HAP-1 (cell line): ENCODE data around the gene SMARCA4.
"Not testable (repeated sequence)": the region's sequence is repeated elsewhere in the genome, so short reads cannot be mapped to it uniquely, and the experiment has no call there.

Experiments used
- DNase-seq, 2 experiments: peaks; one replicate each; pipeline ENCODE4 v3.0.0-alpha.2; 2016 to 2020; ENCODE audit warnings: low spot score in 2 of 2
- H3K27me3 ChIP-seq: fragments of 250-450 bp; sonication (Bioruptor Pico); 2 replicates; pipeline ENCODE4 v1.5.1; 2020; ENCODE audit warnings: low read depth, mild to moderate bottlenecking, moderate library complexity
- H3K36me3 ChIP-seq: fragments of 250-450 bp; sonication (Bioruptor Pico); replicated peaks from 2 replicates; pipeline ENCODE4 v1.5.1; 2020; ENCODE audit warnings: mild to moderate bottlenecking
- H3K4me1 ChIP-seq: fragments of 250-450 bp; sonication (Bioruptor Pico); 2 replicates; pipeline ENCODE4 v1.5.1; 2020; ENCODE audit warnings: mild to moderate bottlenecking
- H3K4me3 ChIP-seq: fragments of 250-450 bp; sonication (Bioruptor Pico); 2 replicates; pipeline ENCODE4 v1.5.1; 2020; ENCODE audit warnings: mild to moderate bottlenecking, moderate library complexity
- H3K9me3 ChIP-seq: fragments of 250-450 bp; sonication (Bioruptor Pico); 2 replicates; pipeline ENCODE4 v1.5.1; 2020; ENCODE audit warnings: mild to moderate bottlenecking, moderate library complexity
- in situ Hi-C: fragments of 300-500 bp; cut with MboI; formaldehyde crosslinking; loops from 3 replicates; pipeline ENCODE4 v1.14.3; 2020; ENCODE audit warnings: low sequenced_read_pairs, inconsistent platforms, mixed read lengths

SMARCA4 gene

GRCh38 chr19:11073568-11073967, 112.7 kb downstream of the SMARCA4 start:
- Histone ChIP-seq H3K4me3 (no peak overlapping the region), H3K36me3 (no peaks in the 10 kb centered on the region), H3K4me1 (no peaks in the 10 kb centered on the region), H3K27me3 (no peaks in the 10 kb centered on the region), H3K9me3 (no peaks in the 10 kb centered on the region)
- DNase-seq = no peak
- in situ Hi-C loops = no loop called here

DNA sequence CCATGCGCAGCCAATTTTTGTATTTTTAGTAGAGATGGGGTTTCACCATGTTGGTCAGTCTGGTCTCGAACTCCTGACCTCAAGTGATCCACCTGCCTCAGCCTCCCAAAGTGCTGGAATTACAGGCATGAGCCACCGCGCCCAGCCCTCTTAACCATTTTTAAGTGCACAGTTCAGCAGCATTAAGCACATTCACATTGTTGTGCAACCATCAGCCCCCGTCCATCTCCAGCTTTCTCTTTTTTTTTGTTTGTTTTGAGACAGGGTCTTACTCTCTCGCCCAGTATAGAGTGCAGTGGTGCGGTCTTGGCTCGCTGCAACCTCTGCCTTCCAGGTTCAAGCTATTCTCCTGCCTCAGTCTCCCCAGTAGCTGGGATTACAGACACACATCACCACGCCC, 116.0 kb downstream of the SMARCA4 start:
- H3K4me3 ChIP-seq, H3K27me3 ChIP-seq, H3K36me3 ChIP-seq, H3K4me1 ChIP-seq, DNase-seq, in situ Hi-C loops, H3K9me3 ChIP-seq: not testable (repeated sequence)

- in situ Hi-C loops = no loop called here
- Histone ChIP-seq H3K9me3 (no peaks in the 10 kb centered on the region), H3K27me3 (no peaks in the 10 kb centered on the region), H3K4me1 (no peaks in the 10 kb centered on the region), H3K4me3 (no peak overlapping the region), H3K36me3 (no peaks in the 10 kb centered on the region)
- no peak for DNase-seq
These were observed 118.1 kb downstream of the SMARCA4 start for GRCh38 chr19:11078893-11079292.

DNA sequence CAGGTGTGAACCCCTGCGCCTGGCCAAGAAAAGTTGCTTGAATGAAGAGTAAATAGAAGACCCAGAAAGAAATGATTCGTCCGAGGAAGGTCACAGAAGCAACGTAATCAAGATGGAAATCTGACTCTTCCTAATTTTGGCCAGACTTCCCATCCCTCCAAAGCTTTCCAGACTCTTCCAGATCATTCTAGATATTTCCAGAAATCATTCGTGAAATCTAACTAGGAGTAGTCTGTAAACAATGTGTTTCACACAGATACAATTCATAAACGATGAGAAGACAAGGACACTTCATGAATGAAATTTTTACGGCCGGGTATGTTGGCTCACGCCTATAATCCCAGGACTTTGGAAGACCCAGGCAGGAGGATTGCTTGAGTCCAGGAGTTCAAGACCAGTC, 119.2 kb downstream of the SMARCA4 start:
- DNase-seq = no peak
- in situ Hi-C loops = no loop called here
- no peaks in the 10 kb centered on the region for H3K4me1 ChIP-seq
- no peaks in the 10 kb centered on the region for H3K27me3 ChIP-seq
- no peak overlapping the region for H3K4me3 ChIP-seq
- H3K9me3 ChIP-seq = no peaks in the 10 kb centered on the region
- no peaks in the 10 kb centered on the region for H3K36me3 ChIP-seq

DNA sequence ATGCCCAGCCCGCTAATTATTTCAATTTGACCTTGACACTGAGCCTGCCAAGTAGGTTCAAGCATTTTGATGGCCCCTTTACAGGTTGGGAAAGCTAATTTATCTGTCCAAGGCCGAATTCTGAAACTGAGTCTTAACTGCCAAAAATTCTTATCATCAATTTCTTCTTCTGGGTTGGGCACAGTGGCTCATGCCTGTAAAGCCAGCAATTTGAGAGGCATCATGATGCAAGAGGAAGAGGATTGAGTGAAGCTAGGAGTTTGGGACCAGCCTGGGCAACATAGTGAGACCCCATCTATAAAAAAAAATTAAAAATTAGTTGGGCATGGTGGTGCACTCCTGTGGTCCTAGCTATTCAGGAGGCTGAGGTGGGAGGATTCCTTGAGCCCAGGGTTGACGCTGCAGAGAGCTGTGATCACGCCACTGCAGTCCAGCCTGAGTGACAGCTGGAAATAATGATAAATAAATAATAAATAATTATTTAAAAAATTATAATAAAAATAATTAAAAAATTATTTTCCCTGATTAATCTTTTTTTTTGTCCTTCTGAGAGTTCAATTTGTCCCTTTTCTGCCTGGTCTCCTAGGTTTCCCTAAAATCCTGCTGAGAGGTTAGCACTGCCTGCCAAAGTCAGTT, 127.2 kb downstream of the SMARCA4 start:
- Histone ChIP-seq H3K36me3 (peaks cover 23% of the 10 kb centered on the region), H3K4me3 (no peak overlapping the region), H3K9me3 (no peaks in the 10 kb centered on the region), H3K27me3 (no peaks in the 10 kb centered on the region), H3K4me1 (peaks cover 20% of the 10 kb centered on the region)
- no peak for DNase-seq
- in situ Hi-C loops = no loop called here

DNA sequence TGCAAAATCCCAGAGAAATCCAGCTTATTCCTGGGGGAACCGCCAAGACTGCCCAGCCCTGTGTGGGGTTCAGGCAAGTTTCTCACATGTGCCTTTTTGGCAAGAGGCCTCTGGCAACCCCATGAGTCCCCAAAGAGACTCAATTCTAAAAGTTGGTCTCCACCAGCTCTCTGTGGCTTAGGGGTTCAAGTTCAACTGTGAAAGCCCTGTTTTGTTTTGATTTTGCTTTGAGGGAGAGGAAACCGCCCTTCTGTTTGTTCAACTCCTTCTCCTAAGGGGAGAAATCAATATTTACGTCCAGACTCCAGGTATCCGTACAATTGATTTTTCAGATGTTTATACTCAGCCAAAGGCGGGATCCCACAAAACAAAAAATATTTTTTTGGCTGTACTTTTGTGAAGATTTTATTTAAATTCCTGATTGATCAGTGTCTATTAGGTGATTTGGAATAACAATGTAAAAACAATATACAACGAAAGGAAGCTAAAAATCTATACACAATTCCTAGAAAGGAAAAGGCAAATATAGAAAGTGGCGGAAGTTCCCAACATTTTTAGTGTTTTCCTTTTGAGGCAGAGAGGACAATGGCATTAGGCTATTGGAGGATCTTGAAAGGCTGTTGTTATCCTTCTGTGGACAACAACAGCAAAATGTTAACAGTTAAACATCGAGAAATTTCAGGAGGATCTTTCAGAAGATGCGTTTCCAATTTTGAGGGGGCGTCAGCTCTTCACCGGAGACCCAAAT, 127.8 kb downstream of the SMARCA4 start:
- Histone ChIP-seq H3K4me1 (peaks cover 20% of the 10 kb centered on the region), H3K36me3 (peaks cover 30% of the 10 kb centered on the region), H3K27me3 (no peaks in the 10 kb centered on the region), H3K4me3 (peak overlapping the region; percentile 86), H3K9me3 (no peaks in the 10 kb centered on the region)
- in situ Hi-C loops = no loop called here
- no peak for DNase-seq

DNA sequence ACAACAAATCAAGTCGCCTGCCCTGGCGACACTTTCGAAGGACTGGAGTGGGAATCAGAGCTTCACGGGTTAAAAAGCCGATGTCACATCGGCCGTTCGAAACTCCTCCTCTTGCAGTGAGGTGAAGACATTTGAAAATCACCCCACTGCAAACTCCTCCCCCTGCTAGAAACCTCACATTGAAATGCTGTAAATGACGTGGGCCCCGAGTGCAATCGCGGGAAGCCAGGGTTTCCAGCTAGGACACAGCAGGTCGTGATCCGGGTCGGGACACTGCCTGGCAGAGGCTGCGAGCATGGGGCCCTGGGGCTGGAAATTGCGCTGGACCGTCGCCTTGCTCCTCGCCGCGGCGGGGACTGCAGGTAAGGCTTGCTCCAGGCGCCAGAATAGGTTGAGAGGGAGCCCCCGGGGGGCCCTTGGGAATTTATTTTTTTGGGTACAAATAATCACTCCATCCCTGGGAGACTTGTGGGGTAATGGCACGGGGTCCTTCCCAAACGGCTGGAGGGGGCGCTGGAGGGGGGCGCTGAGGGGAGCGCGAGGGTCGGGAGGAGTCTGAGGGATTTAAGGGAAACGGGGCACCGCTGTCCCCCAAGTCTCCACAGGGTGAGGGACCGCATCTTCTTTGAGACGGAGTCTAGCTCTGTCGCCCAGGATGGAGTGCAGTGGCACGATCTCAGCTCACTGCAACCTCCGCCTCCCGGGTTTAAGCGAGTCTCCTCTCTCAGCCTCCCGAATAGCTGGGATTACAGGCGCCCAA, 128.6 kb downstream of the SMARCA4 start, which contains the start of gene LDLR:
Gene LDLR, plus strand, starts transcription at position 210 of the 760 bp plus-strand sequence. Its CDS starts 86 bp downstream, at position 296.
- peak within 1 kb of the TSS; percentile 86 for H3K4me3 ChIP-seq
- DNase-seq = peak; percentile 94 to 96
- in situ Hi-C loops = no loop called here
- peaks cover 20% of the 10 kb centered on the region for H3K4me1 ChIP-seq
- peaks cover 37% of the 10 kb centered on the region for H3K36me3 ChIP-seq
- no peaks in the 10 kb centered on the region for H3K9me3 ChIP-seq
- no peaks in the 10 kb centered on the region for H3K27me3 ChIP-seq

- DNase-seq, in situ Hi-C loops, H3K27me3 ChIP-seq, H3K9me3 ChIP-seq: not testable (repeated sequence)
- H3K4me1 ChIP-seq = peaks cover 24% of the 10 kb centered on the region
- peaks cover 42% of the 10 kb centered on the region for H3K36me3 ChIP-seq
- H3K4me3 ChIP-seq = peak overlapping the region; percentile 86
These were observed 129.1 kb downstream of the SMARCA4 start for GRCh38 chr19:11090014-11090263.

DNA sequence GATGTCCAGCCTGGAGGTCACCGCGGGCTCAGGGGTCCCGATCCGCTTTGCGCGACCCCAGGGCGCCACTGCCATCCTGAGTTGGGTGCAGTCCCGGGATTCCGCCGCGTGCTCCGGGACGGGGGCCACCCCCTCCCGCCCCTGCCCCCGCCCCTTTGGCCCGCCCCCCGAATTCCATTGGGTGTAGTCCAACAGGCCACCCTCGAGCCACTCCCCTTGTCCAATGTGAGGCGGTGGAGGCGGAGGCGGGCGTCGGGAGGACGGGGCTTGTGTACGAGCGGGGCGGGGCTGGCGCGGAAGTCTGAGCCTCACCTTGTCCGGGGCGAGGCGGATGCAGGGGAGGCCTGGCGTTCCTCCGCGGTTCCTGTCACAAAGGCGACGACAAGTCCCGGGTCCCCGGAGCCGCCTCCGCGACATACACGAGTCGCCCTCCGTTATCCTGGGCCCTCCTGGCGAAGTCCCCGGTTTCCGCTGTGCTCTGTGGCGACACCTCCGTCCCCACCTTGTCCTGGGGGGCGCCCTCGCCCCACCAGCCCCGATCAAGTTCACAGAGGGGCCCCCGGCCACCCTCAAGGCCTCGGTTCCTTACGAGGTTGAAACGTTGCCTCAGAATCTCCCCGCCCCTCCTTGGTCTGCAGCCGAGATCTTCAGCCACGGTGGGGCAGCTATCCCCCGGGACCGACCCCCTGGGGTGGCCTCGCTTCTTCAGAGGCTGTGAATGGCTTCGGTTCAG, 129.6 kb downstream of the SMARCA4 start:
- in situ Hi-C loops = no loop called here
- peak overlapping the region; percentile 86 for H3K4me3 ChIP-seq
- H3K4me1 ChIP-seq = peaks cover 24% of the 10 kb centered on the region
- DNase-seq = peak; percentile 94 to 99
- H3K36me3 ChIP-seq = peaks cover 46% of the 10 kb centered on the region
- no peaks in the 10 kb centered on the region for H3K9me3 ChIP-seq
- H3K27me3 ChIP-seq = no peaks in the 10 kb centered on the region

GRCh38 chr19:11090997-11091702, 130.3 kb downstream of the SMARCA4 start:
- H3K4me3 ChIP-seq = peak overlapping the region; percentile 86
- in situ Hi-C loops = no loop called here
- peaks cover 53% of the 10 kb centered on the region for H3K36me3 ChIP-seq
- no peaks in the 10 kb centered on the region for H3K9me3 ChIP-seq
- no peaks in the 10 kb centered on the region for H3K27me3 ChIP-seq
- peak in 1 of 2 experiments; percentile 32 for DNase-seq
- H3K4me1 ChIP-seq = peaks cover 24% of the 10 kb centered on the region

- in situ Hi-C loops = no loop called here
- no peaks in the 10 kb centered on the region for H3K9me3 ChIP-seq
- peak overlapping the region; percentile 86 for H3K4me3 ChIP-seq
- no peaks in the 10 kb centered on the region for H3K27me3 ChIP-seq
- peaks cover 58% of the 10 kb centered on the region for H3K36me3 ChIP-seq
- DNase-seq = peak; percentile 44 to 56
- H3K4me1 ChIP-seq = peaks cover 24% of the 10 kb centered on the region
These were observed 130.9 kb downstream of the SMARCA4 start for GRCh38 chr19:11091703-11092153.

GRCh38 chr19:11092181-11092538, 131.3 kb downstream of the SMARCA4 start:
- no peaks in the 10 kb centered on the region for H3K27me3 ChIP-seq
- no peak for DNase-seq
- peaks cover 24% of the 10 kb centered on the region for H3K4me1 ChIP-seq
- H3K36me3 ChIP-seq = peaks cover 58% of the 10 kb centered on the region
- no peaks in the 10 kb centered on the region for H3K9me3 ChIP-seq
- in situ Hi-C loops = no loop called here
- H3K4me3 ChIP-seq = peak overlapping the region; percentile 86

DNA sequence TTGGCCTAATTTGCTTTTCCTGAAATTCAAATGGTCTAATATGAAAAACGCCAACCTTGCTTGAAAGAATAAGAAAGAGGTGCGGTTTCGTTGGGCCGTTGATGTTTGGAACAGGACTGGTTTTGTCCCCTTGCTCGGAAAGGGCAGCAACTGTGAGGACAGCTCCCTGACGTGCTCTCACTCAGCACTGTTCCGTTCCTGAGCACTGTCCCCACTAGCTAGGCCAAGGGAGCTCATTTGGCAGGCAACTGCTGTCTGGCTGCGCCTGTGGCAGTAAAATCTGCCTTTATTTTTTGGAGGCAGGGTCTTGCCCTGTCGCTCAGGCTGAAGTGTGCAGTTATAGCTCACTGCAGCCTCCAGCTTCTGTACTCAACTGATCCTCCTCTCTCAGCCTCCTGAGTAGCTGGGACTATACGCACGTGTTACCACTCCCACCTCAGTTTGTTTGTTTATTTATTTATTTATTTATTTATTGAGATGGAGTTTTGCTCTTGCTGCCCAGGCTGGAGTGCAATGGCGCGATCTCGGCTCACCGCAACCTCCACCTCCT, 132.9 kb downstream of the SMARCA4 start:
- H3K4me1 ChIP-seq = peaks cover 19% of the 10 kb centered on the region
- no peak overlapping the region for H3K4me3 ChIP-seq

More for the DNA sequence above, 132.9 kb downstream of the SMARCA4 start:
- H3K36me3 ChIP-seq = peaks cover 68% of the 10 kb centered on the region
- H3K27me3 ChIP-seq = no peaks in the 10 kb centered on the region
- no peaks in the 10 kb centered on the region for H3K9me3 ChIP-seq
- DNase-seq = no peak
- in situ Hi-C loops = no loop called here
